GM23248 (cell line): Measurements from ENCODE around the gene SMARCD3. TPM values are rescaled to one million over a fixed set of nuclear protein-coding genes. Genes with fewer than 3 reads are reported as not detected.

ENCODE experiments used
- DNase-seq: peaks from one replicate; pipeline ENCODE4 v3.0.0-alpha.2; 2015
- H2AFZ ChIP-seq: fragments of 200-600 bp; sonication (generic); 2 replicates; pipeline ENCODE4 v1.6.1; 2016; ENCODE audit warnings: antibody characterized with exemption
- H3F3A ChIP-seq: fragments of 200-600 bp; sonication (generic); 2 replicates; pipeline ENCODE4 v1.6.1; 2016; ENCODE audit warnings: mild to moderate bottlenecking, antibody characterized with exemption, mixed run types; ENCODE audit not compliant: insufficient read depth
- H3K27ac ChIP-seq: fragments of 200-600 bp; sonication (generic); 2 replicates; pipeline ENCODE4 v1.5.1; 2016; ENCODE audit warnings: mild to moderate bottlenecking
- H3K27me3 ChIP-seq: fragments of 200-600 bp; sonication (generic); replicated peaks from 2 replicates; pipeline ENCODE4 v1.6.1; 2016; ENCODE audit warnings: mild to moderate bottlenecking; ENCODE audit not compliant: insufficient read depth
- H3K36me3 ChIP-seq: fragments of 200-600 bp; sonication (generic); 2 replicates; pipeline ENCODE4 v1.6.1; 2016; ENCODE audit warnings: low read depth, mild to moderate bottlenecking
- H3K4me1 ChIP-seq: fragments of 200-600 bp; sonication (generic); 2 replicates; pipeline ENCODE4 v1.6.1; 2016; ENCODE audit warnings: mild to moderate bottlenecking; ENCODE audit not compliant: insufficient read depth
- H3K4me2 ChIP-seq: fragments of 200-600 bp; sonication (generic); one replicate; pipeline ENCODE4 v1.6.1; 2016; ENCODE audit warnings: mild to moderate bottlenecking; ENCODE audit not compliant: unreplicated experiment
- H3K4me3 ChIP-seq: fragments of 200-600 bp; sonication (generic); 2 replicates; pipeline ENCODE4 v1.5.1; 2016; ENCODE audit warnings: mild to moderate bottlenecking
- H3K79me2 ChIP-seq: fragments of 200-600 bp; sonication (generic); 2 replicates; pipeline ENCODE4 v1.6.1; 2016; ENCODE audit warnings: mild to moderate bottlenecking; ENCODE audit not compliant: insufficient read depth
- H3K9ac ChIP-seq: fragments of 200-600 bp; sonication (generic); 2 replicates; pipeline ENCODE4 v1.6.1; 2016; ENCODE audit warnings: mild to moderate bottlenecking
- H3K9me2 ChIP-seq: fragments of 200-600 bp; sonication (generic); 2 replicates; pipeline ENCODE4 v1.6.1; 2016; ENCODE audit warnings: mixed run types, mild to moderate bottlenecking, moderate library complexity; ENCODE audit not compliant: insufficient read depth
- H3K9me3 ChIP-seq: fragments of 200-600 bp; sonication (generic); one replicate; pipeline ENCODE4 v1.6.1; 2017; ENCODE audit warnings: low read depth
- H4K20me1 ChIP-seq: fragments of 200-600 bp; sonication (generic); 2 replicates; pipeline ENCODE4 v1.6.0; 2016; ENCODE audit not compliant: insufficient read depth
- EZH2 ChIP-seq: fragments of 200-600 bp; sonication (generic); IDR thresholded peaks from 2 replicates; pipeline ENCODE4 v1.6.1; 2018; ENCODE audit warnings: antibody characterized with exemption, mild to moderate bottlenecking; ENCODE audit not compliant: insufficient read depth, poor library complexity, severe bottlenecking
- EZH2phosphoT487 ChIP-seq: fragments of 200-600 bp; sonication (generic); IDR thresholded peaks from 2 replicates; pipeline ENCODE4 v1.6.1; 2018; ENCODE audit warnings: antibody characterized with exemption, moderate library complexity, mild to moderate bottlenecking, low read depth; ENCODE audit not compliant: insufficient read depth
- WGBS, 2 experiments: methylation state at CpG; one replicate each; pipeline ENCODE4 v1.1.6; 2015 to 2017; ENCODE audit warnings: low lambda C conversion rate in 2 of 2, low coverage in 1 of 2; ENCODE audit errors: missing lambda C conversion rate in 2 of 2; 5-methylcytosine and 5-hydroxymethylcytosine counted together
- in situ Hi-C: fragments of 300-500 bp; cut with MboI; formaldehyde crosslinking; loops from 2 replicates; pipeline ENCODE4 v1.15.0; 2020
- polyA plus RNA-seq: library from polyadenylated mRNA; unstranded; fragments of >200 nt; fragmentation: Nextera tagmentation; extraction: Ambion mirVana; gene quantifications from 2 replicates; pipeline ENCODE4 v1.2.1, GENCODE V29; 2016
- total RNA-seq: library from RNA; depleted of rRNA; stranded (reverse); fragments of >200 nt; shearing (Covaris generic); gene quantifications from 2 replicates; pipeline ENCODE4 v1.2.3, GENCODE V29; 2014

The SMARCD3 gene
- total and polyA plus RNA-seq, 2 experiments from 2014 or later = 22.4 to 32.2 TPM

DNA sequence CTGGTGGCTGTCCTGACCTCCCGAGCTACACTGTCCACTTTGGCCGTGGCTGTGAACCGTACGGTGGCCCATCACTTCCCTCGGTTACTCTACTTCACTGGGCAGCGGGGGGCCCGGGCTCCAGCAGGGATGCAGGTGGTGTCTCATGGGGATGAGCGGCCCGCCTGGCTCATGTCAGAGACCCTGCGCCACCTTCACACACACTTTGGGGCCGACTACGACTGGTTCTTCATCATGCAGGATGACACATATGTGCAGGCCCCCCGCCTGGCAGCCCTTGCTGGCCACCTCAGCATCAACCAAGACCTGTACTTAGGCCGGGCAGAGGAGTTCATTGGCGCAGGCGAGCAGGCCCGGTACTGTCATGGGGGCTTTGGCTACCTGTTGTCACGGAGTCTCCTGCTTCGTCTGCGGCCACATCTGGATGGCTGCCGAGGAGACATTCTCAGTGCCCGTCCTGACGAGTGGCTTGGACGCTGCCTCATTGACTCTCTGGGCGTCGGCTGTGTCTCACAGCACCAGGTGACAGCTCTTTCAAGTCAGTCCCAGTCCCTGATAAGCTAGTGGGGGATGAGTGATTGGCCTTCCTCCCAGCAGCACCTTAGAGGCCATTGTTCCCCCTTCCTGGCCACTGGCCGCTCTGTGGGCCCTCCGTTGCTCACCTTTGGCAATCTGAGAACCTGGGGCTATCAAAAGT, 13.3 kb downstream of the SMARCD3 start:
- no peak overlapping the region for H3K4me2 ChIP-seq
- peaks cover 28% of the 10 kb centered on the region; the same call in 1 of the 2 replicates for H3K36me3 ChIP-seq
- H3K27me3 ChIP-seq = no peaks in the 10 kb centered on the region
- peaks cover 87% of the 10 kb centered on the region for H3K79me2 ChIP-seq
- in situ Hi-C loops = no loop called here
- 0 out of 2 replicates have a peak overlapping the region, but pooled peaks have one; percentile 4 for H3K9ac ChIP-seq
- peaks cover 21% of the 10 kb centered on the region; the same call in 1 of the 2 replicates for H4K20me1 ChIP-seq
- no peak overlapping the region for H3K4me3 ChIP-seq
- no peak for DNase-seq
- no peaks in the 10 kb centered on the region for H3K9me2 ChIP-seq
- H3K4me1 ChIP-seq = peaks cover 20% of the 10 kb centered on the region
- no peak for TF ChIP-seq EZH2phosphoT487
- no peak for TF ChIP-seq EZH2
- WGBS, 2 experiments = 91 to 93% methylated on average over 28 of the region's 28 CpGs
- no peak overlapping the region for H2AFZ ChIP-seq
- 0 out of 2 replicates have a peak, but pooled peaks cover 6% of the 10 kb centered on the region for H3F3A ChIP-seq
- no peak overlapping the region for H3K27ac ChIP-seq
- no peaks in the 10 kb centered on the region for H3K9me3 ChIP-seq

DNA sequence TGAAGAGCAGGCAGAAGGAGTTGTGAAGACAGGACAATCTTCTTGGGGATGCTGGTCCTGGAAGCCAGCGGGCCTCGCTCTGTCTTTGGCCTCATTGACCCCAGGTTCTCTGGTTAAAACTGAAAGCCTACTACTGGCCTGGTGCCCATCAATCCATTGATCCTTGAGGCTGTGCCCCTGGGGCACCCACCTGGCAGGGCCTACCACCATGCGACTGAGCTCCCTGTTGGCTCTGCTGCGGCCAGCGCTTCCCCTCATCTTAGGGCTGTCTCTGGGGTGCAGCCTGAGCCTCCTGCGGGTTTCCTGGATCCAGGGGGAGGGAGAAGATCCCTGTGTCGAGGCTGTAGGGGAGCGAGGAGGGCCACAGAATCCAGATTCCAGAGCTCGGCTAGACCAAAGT, 14.7 kb downstream of the SMARCD3 start:
- Histone ChIP-seq H3K9me2 (no peaks in the 10 kb centered on the region), H3K4me2 (peak overlapping the region; percentile 86), H4K20me1 (peaks cover 21% of the 10 kb centered on the region; the same call in 1 of the 2 replicates), H2AFZ (no peak overlapping the region), H3K27ac (peak overlapping the region; percentile 98), H3F3A (0 out of 2 replicates have a peak, but pooled peaks cover 6% of the 10 kb centered on the region), H3K9me3 (no peaks in the 10 kb centered on the region), H3K4me3 (peak overlapping the region; percentile 100), H3K4me1 (peaks cover 20% of the 10 kb centered on the region), H3K36me3 (peaks cover 22% of the 10 kb centered on the region; the same call in 1 of the 2 replicates), H3K27me3 (no peaks in the 10 kb centered on the region), H3K9ac (peak overlapping the region; percentile 99), H3K79me2 (peaks cover 73% of the 10 kb centered on the region)
- no peak for DNase-seq
- TF ChIP-seq EZH2 (no peak), EZH2phosphoT487 (no peak)
- in situ Hi-C loops = no loop called here
- 83 to 85% methylated on average over 9 of the region's 9 CpGs for WGBS, 2 experiments

DNA sequence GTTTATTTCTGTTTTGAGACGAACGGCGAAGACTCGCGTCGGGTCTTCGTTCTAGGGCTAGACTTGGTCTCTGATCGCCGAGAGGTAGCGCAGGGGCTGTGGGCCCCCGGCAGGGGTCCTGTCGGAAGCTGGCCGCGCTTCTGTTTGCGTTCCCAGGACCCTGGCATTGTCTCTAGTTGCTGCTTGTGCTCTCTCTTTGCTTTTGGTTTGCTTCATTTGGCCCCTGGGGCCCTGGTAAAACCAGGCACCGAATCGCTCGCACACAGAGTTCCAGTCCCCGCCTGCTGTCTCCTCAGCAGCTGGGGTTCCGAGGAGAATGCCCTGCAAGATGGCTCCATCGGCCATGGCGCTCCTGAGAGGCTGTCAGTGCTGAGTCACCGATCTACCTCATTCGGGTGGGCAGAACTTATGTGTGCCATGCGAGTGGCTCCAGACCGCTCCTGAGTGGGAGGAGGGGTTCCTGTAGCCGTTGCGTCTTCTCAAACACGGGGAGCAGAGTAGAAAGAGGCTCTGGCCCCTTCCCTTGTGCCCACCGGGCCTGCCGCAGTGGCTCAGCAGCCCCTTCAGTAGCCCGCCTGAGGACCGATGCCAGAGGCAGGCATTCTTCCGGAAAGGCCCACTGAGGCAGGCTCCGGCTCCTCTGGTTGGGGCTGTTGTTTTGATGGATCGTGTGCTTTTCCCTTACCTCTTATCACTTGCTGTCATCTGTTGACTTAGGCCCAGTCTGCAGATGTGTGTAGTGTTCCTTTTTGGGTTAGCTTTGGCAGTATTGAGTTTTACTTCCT, 15.4 kb downstream of the SMARCD3 start:
- Histone ChIP-seq H3K4me3 (peak overlapping the region; percentile 100), H3K4me1 (peaks cover 23% of the 10 kb centered on the region), H3K27me3 (no peaks in the 10 kb centered on the region), H3K36me3 (peaks cover 16% of the 10 kb centered on the region; the same call in 1 of the 2 replicates), H3K9me3 (no peaks in the 10 kb centered on the region), H3K27ac (peak overlapping the region; percentile 98), H4K20me1 (peaks cover 21% of the 10 kb centered on the region; the same call in 1 of the 2 replicates), H3K9me2 (no peaks in the 10 kb centered on the region), H2AFZ (peak overlapping the region; percentile 92), H3K79me2 (peaks cover 66% of the 10 kb centered on the region), H3K9ac (peak overlapping the region; percentile 99), H3K4me2 (peak overlapping the region; percentile 86), H3F3A (peaks cover 12% of the 10 kb centered on the region; the same call in 1 of the 2 replicates)
- DNase-seq = peak; percentile 98
- in situ Hi-C loops = no loop called here
- TF ChIP-seq EZH2phosphoT487 (no peak), EZH2 (no peak)
- WGBS, 2 experiments = 1 to 2% methylated on average over 34 to 36 of the region's 36 CpGs
